NCI-H2107 treated with DMSO at 0.1 percent for 48 hours (cell line): ENCODE data around the gene RHEX.
A peak's percentile ranks its signal among the peaks of the same experiment; 100 is the strongest.

Source experiments
- DNase-seq: peaks from one replicate; lab custom pipeline; 2025; ENCODE audit not compliant: unreplicated experiment; lab: John Stamatoyannopoulos, UW

The RHEX gene

GRCh38 chr1:206083750-206084149 lies 30.8 kb downstream of the RHEX start:
- DNase-seq, result no peak

- DNase-seq, result no peak
Measured at GRCh38 chr1:206087091-206087490, 34.1 kb downstream of the RHEX start.

GRCh38 chr1:206089341-206089740 lies 36.4 kb downstream of the RHEX start:
- no peak for DNase-seq

DNA sequence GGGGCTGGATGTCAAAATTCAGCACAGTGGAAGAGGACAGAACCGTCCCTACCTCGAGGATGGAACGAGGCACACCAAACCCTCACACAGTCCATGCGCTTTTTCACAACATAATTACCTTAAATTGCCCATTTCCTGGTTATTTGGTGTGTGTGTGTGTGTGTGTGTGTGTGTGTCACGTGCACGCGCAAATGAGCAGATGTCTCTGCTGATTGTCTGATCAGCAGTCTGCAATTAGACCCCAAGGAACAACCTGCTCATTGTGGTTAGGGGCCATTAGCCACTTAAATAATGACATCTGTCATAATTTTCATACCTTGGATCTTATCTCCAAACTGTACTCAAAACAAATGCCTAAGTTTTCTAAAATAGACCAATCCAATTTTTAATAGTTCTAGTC lies 41.1 kb downstream of the RHEX start:
- no peak for DNase-seq

DNA sequence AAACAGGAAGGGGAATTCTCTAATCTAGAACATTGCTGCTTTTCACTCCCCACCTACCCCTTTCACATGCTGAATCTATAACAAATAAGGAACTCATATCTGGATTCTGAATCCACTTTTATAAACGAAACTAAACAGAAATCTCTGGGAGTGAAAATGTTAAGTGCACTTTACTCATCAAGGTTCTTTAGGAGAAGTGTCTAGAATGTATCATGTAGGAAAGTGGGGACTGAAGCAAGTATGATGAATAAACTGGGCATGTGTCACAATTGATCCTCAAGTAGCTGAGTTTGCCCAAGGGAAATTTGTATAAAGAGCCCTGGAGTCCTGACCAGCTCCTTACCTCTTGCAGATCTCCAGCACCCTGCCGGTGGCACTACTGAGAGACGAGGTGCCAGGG lies 44.4 kb downstream of the RHEX start:
- DNase-seq, result no peak

DNA sequence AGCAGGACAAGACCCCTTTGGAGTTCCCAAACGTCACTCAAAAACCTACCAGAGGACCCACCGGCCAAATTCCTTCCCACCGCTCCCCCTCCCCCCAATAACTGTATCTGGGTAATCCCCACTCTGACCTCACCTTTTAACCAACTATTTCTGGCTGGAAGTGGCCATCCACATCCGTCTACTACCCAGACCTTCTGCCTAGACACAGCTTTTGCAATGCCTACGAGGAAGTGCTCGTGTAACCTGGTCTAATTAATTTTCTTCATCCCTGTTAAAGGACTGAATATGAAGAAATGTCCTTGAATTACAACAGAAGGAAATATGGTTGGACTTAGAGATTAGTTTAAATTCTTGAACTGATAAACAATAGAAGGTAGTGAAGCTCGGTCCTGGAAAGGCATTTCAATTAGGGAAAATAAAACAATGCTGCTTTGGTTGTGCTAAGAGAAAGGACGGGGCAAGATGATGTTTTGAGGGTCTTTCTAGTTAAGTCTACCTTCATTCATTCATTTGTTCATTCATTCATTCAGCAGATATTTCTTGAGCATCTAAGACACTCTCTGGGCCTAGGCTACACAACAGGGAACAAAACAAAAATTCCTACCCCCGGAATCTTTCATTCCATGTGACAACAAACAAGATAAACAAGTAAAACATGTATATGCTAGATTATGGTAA lies 45.4 kb downstream of the RHEX start:
- no peak for DNase-seq

DNA sequence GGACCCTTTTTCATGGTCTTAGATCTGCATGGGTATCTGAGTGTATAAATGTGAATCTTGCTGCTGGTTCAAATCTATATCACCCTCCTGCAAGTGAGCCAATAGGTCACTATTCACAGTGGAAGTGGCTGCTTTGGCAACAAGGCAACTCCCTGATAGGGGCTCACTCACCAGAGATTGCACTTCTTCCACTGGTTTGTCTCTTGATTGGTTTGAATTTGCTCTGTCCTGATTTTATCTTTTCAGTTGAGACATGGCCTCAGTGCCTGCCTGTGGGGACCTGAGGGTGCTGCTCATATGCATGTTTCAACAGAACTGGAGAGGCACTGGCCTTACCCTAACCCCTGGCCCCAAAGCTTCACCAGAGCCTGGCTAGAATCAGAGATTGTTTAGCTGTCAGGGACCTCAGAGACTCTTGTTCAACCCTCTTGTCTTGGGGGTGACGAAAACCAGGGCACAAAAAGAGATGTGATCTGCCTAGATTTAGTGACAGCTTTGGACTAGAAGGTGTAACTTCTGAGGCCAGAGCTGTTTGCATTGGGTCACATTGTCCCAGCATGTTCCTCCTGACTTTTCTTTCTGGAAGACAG lies 47.3 kb downstream of the RHEX start:
- DNase-seq, result no peak

DNA sequence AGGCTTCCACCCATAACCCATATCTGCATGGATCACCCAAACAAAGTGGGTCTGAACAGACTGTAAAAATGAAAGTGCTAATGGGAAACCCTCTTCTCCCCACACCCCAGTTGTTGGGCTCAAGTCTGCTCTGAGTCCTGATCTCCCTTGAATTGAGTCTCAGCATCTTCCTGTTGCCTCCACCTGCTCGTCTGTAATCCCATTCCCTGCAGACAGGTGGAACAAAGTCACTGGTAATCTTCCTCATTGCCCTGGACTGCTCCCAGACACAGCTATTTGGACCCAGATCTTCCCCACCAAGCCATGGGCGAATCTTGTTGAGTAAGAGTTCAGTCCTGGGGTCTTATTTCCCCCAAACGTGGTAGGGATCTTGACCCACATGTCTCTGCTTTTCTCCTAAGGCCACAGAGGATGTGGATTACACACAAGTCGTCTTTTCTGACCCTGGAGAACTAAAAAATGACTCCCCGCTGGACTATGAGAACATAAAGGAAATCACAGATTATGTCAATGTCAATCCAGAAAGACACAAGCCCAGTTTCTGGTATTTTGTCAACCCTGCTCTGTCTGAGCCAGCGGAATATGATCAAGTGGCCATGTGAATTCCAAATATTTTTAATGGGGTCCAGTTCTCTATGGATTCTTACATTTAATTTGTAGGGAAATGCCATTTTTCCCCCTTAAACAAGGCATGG lies 48.5 kb downstream of the RHEX start:
- DNase-seq, result no peak

GRCh38 chr1:206102292-206102936 lies 49.4 kb downstream of the RHEX start:
- DNase-seq, result no peak

DNA sequence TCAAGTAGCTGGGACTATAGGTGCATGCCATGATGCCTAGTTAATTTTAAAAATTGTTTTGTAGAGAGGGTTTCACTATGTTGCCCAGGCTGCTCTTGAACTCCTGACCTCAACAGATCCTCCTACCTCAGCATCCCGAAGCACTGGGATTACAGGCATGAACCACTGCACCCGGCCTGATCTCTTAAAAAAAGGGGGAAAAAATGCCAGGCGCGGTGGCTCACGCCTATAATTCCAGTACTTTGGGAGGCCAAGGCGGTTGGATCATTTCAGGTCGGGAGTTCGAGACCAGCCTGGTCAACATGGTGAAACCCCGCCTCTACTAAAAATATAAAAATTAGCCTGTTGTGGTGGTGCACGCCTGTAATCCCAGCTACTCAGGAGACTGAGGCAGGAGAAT lies 51.0 kb downstream of the RHEX start:
- DNase-seq, result no peak

- DNase-seq, result no peak
Measured at GRCh38 chr1:206105464-206105995, 52.6 kb downstream of the RHEX start.

- peak; percentile 71 for DNase-seq
Measured at GRCh38 chr1:206106328-206107167, 53.6 kb downstream of the RHEX start.

DNA sequence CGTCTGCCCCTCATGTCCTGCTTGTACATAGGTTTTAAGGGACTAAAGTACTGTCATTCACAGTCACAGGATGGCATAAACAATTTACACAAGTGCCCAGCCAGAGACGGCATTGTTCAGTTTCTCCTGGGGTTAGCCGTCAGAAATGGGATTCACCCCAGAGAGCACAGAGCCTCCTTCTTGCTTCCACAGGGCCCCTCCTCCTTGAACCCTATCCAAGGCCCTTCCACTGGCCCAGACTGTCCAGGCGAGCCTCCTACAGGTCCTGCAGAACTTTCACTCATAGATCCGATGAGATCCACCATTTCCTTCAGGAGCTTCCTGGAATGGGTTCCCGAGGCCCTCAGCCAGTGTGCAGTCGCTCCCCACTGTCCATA lies 54.2 kb downstream of the RHEX start:
- no peak for DNase-seq

- no peak for DNase-seq
Measured at GRCh38 chr1:206108635-206109034, 55.7 kb downstream of the RHEX start.

DNA sequence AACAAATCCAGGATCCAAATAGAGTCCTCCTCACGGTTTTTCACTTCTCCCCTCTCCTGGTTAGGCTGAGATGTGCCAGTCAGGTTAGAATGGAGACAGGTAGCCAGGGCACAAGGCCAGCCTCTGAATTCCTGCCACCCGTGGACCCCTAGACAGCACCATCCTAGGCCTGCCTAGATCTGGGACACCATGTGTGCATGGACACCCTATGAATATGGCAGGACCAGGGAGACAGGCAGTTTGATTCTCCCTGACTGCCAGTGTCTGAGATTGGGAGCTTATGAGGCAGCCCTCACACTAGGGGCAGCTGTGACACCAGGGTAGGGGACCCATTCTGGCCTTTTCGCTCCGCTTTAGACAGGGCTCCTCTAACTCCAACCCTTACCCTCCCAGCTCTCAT lies 56.7 kb downstream of the RHEX start:
- no peak for DNase-seq

- DNase-seq, result no peak
Measured at GRCh38 chr1:206110161-206110560, 57.2 kb downstream of the RHEX start.

- no peak for DNase-seq
Measured at GRCh38 chr1:206110820-206111219, 57.8 kb downstream of the RHEX start.

GRCh38 chr1:206111271-206111927 lies 58.4 kb downstream of the RHEX start:
- DNase-seq, result no peak

DNA sequence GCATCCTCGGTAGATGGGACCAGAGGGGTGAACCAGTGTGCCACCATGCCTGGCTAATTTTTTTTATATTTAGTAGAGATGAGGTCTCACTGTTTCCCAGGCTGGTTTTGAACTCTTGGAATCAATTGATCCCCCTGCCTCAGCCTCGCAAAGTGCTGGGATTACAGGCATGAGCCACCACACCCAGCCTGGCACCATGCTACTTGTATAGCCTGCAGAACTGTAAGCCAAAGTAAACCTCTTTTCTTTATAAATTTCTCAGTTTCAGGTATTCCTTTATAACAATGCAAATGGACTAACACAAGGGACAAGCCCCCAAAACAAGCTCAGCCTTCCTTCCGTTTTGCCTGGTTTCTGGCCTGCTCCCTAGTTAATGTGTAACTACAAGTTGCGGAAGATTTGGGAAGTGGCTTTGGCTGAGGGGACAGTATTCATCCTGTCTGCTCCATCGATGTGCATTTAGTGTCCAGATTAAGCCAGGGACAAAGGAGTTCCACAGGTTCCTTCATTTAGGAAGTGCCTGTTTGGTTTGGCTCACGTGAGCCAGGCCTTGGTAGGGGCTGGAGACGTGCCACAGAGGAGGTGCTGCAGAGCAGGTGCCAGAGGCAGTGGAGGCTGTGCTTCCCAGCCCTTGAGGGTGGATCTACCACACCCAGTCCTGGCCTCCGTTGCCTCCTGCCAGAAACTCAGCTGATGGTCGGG lies 59.8 kb downstream of the RHEX start:
- DNase-seq, result no peak
